Liver (tissue), 9 donors: ENCODE data around the gene SLC29A3. TPM values are rescaled to one million over a fixed set of nuclear protein-coding genes. Genes with fewer than 3 reads are reported as not detected.

Experiments used
- DNase-seq: peaks from one replicate; pipeline ENCODE4 v3.0.0-alpha.2; 2017; ENCODE audit warnings: low spot score
- H3K27ac ChIP-seq, 2 donors: one replicate each; pipeline ENCODE4 v1.7.0; 2013; ENCODE audit warnings: inconsistent platforms in 2 of 2, low read length in 2 of 2, control low read depth in 1 of 2, low read depth in 1 of 2, mild to moderate bottlenecking in 1 of 2
- H3K27me3 ChIP-seq, 4 donors: one replicate each; pipeline versions ENCODE4 v1.6.1 to v1.7.0; 2013; ENCODE audit warnings: low read length in 3 of 4, inconsistent platforms in 1 of 4, mild to moderate bottlenecking in 1 of 4, moderate library complexity in 1 of 4; ENCODE audit not compliant: control insufficient read depth in 4 of 4, insufficient read depth in 4 of 4
- H3K36me3 ChIP-seq, 4 donors: one replicate each; pipeline versions ENCODE4 v1.6.1 to v1.7.0; 2013; ENCODE audit warnings: low read length in 3 of 4, mild to moderate bottlenecking in 3 of 4, low read depth in 1 of 4, moderate library complexity in 1 of 4; ENCODE audit not compliant: control insufficient read depth in 4 of 4, insufficient read depth in 3 of 4
- H3K4me1 ChIP-seq, 4 donors: one replicate each; pipeline versions ENCODE4 v1.6.1 to v1.7.0; 2013; ENCODE audit warnings: low read length in 3 of 4, mild to moderate bottlenecking in 3 of 4, moderate library complexity in 1 of 4; ENCODE audit not compliant: control insufficient read depth in 4 of 4, insufficient read depth in 4 of 4
- H3K4me3 ChIP-seq, 3 donors: one replicate each; pipeline versions ENCODE4 v1.6.1 to v1.7.0; 2013; ENCODE audit warnings: low read length in 3 of 3, control low read depth in 1 of 3, low read depth in 1 of 3, mild to moderate bottlenecking in 1 of 3
- H3K9ac ChIP-seq, 2 donors: one replicate each; pipeline ENCODE4 v1.7.0; 2013; ENCODE audit warnings: low read length in 2 of 2, mild to moderate bottlenecking in 2 of 2, moderate library complexity in 2 of 2, control low read depth in 1 of 2, low read depth in 1 of 2
- H3K9me3 ChIP-seq, 4 donors: one replicate each; pipeline versions ENCODE4 v1.6.1 to v1.7.0; 2013; ENCODE audit warnings: low read length in 3 of 4; ENCODE audit not compliant: control insufficient read depth in 4 of 4
- ATF3 ChIP-seq: IDR thresholded peaks from 2 replicates; pipeline ENCODE4 v1.6.1; 2016; ENCODE audit warnings: antibody characterized with exemption
- CTCF ChIP-seq: fragments of 150-350 bp; IDR thresholded peaks from 2 replicates; pipeline ENCODE4 v1.5.1; 2017; ENCODE audit warnings: improper control_type of control experiment, low read depth, low read length; ENCODE audit not compliant: missing input control
- EGR1 ChIP-seq, 2 donors: IDR thresholded peaks; 2 replicates each; pipeline ENCODE4 v1.6.1; 2016 to 2018; ENCODE audit warnings: antibody characterized with exemption in 2 of 2, low read depth in 2 of 2
- FOXA2 ChIP-seq: IDR thresholded peaks from 2 replicates; pipeline ENCODE4 v1.6.1; 2016; ENCODE audit warnings: antibody characterized with exemption
- GABPA ChIP-seq, 2 donors: IDR thresholded peaks in 1 of 2; conservative IDR thresholded peaks in 1 of 2; 2 replicates each; pipeline ENCODE4 v1.6.1; 2016; ENCODE audit warnings: antibody characterized with exemption in 2 of 2, mild to moderate bottlenecking in 1 of 2, moderate library complexity in 1 of 2
- HNF4A ChIP-seq, 2 donors: conservative IDR thresholded peaks; 2 replicates each; pipeline ENCODE4 v1.6.1; 2016; ENCODE audit warnings: antibody characterized with exemption in 2 of 2, mild to moderate bottlenecking in 2 of 2
- HNF4G ChIP-seq: IDR thresholded peaks from 2 replicates; pipeline ENCODE4 v1.6.1; 2016; ENCODE audit warnings: antibody characterized with exemption
- JUND ChIP-seq, 2 donors: IDR thresholded peaks; 2 replicates each; pipeline ENCODE4 v1.6.1; 2016; ENCODE audit warnings: antibody characterized with exemption in 2 of 2
- NR2F2 ChIP-seq: IDR thresholded peaks from 2 replicates; pipeline ENCODE4 v1.6.1; 2016; ENCODE audit warnings: antibody characterized with exemption
- REST ChIP-seq: IDR thresholded peaks from 2 replicates; pipeline ENCODE4 v1.6.1; 2016; ENCODE audit warnings: antibody characterized with exemption, mild to moderate bottlenecking
- RXRA ChIP-seq, 2 donors: IDR thresholded peaks; 2 replicates each; pipeline ENCODE4 v1.6.1; 2017 to 2018; ENCODE audit warnings: antibody characterized with exemption in 2 of 2, mild to moderate bottlenecking in 1 of 2
- SP1 ChIP-seq: IDR thresholded peaks from 2 replicates; pipeline ENCODE4 v1.6.1; 2018; ENCODE audit warnings: antibody characterized with exemption, mild to moderate bottlenecking
- TAF1 ChIP-seq: conservative IDR thresholded peaks from 2 replicates; pipeline ENCODE4 v1.6.1; 2016; ENCODE audit warnings: antibody characterized with exemption, mild to moderate bottlenecking
- ZBTB33 ChIP-seq: IDR thresholded peaks from 2 replicates; pipeline ENCODE4 v1.6.1; 2016; ENCODE audit warnings: antibody characterized with exemption
- whole genome bisulfite sequencing: extraction: QIAGEN DNeasy Blood & Tissue Kit; methylation state at CpG from one replicate; pipeline ENCODE4 v1.1.7; 2013; 5-methylcytosine and 5-hydroxymethylcytosine counted together
- polyA plus RNA-seq, 2 donors: library from polyadenylated mRNA; stranded (reverse) in 1 of 2; unstranded in 1 of 2; fragments of 200-250 nt in 1 of 2; fragments of >200 nt in 1 of 2; fragmentation: Nextera tagmentation in 1 of 2; extraction: Ambion mirVana in 1 of 2; gene quantifications; one replicate each; pipeline versions ENCODE4 v1.2.1 to v1.2.3, GENCODE V29; 2013 to 2015
- total RNA-seq, 2 donors: library from RNA; depleted of rRNA; stranded (reverse); fragments of >200 nt; gene quantifications; one replicate each; pipeline ENCODE4 v1.2.3, GENCODE V29; 2014
- donor health status: healthy.
- donor health status: healthy.
- donor health status: healthy.
- donor health status: healthy.
- donor health status: healthy.

Gene SLC29A3
- total and polyA plus RNA-seq, 4 donors = 3.1 to 11.9 (median 5.3) TPM

GRCh38 chr10:71408436-71409225 lies 89.6 kb downstream of the SLC29A3 start:
- peak; percentile 24 for DNase-seq
- Histone ChIP-seq H3K36me3 (no peaks in the 10 kb centered on the region), H3K4me3 (no peak overlapping the region), H3K27ac (no peak overlapping the region), H3K9ac (no peak overlapping the region), H3K27me3 (no peaks in the 10 kb centered on the region), H3K9me3 (peaks cover 0 to 5% (median 1%) of the 10 kb centered on the region in 4 donors), H3K4me1 (no peaks in the 10 kb centered on the region)
- TF ChIP-seq ZBTB33 (no peak), GABPA (IDR thresholded peaks at IDR 0.05 in 1 of 2, conservative IDR thresholded peaks at IDR 0.05 in 1 of 2) (no peak)
- WGBS = 83% methylated on average over 9 of the region's 9 CpGs

- H3K4me1 ChIP-seq = no peaks in the 10 kb centered on the region
- H3K9ac ChIP-seq = no peak overlapping the region
- TF ChIP-seq ZBTB33 (no peak), TAF1 (no peak), GABPA (IDR thresholded peaks at IDR 0.05 in 1 of 2, conservative IDR thresholded peaks at IDR 0.05 in 1 of 2) (no peak), CTCF (no peak), RXRA (IDR thresholded peaks at IDR 0.05) (no peak), JUND (IDR thresholded peaks at IDR 0.05) (no peak), NR2F2 (no peak), HNF4G (no peak), REST (no peak), HNF4A (conservative IDR thresholded peaks at IDR 0.05) (no peak), SP1 (no peak), EGR1 (IDR thresholded peaks at IDR 0.05; ENCODE audit: low read depth in 2 of 2) (no peak), FOXA2 (no peak), ATF3 (no peak)
- no peaks in the 10 kb centered on the region for H3K36me3 ChIP-seq
- DNase-seq = no peak
- no peak overlapping the region for H3K27ac ChIP-seq
- 71% methylated on average over 3 of the region's 3 CpGs for WGBS
- H3K27me3 ChIP-seq = no peaks in the 10 kb centered on the region
- H3K9me3 ChIP-seq = peaks cover 0 to 5% (median 1%) of the 10 kb centered on the region in 4 donors
- no peak overlapping the region for H3K4me3 ChIP-seq
These were observed 90.6 kb downstream of the SLC29A3 start for GRCh38 chr10:71409516-71410104.
